HepG2 (cell line): ENCODE results near the gene PANK2. TPM values are rescaled to one million over a fixed set of nuclear protein-coding genes. Genes with fewer than 3 reads are reported as not detected.
A peak's percentile ranks its signal among the peaks of the same experiment; 100 is the strongest.

Experiments used
- BCL6 ChIP-seq: IDR thresholded peaks from 2 replicates; pipeline ENCODE4 v1.6.1; 2016; ENCODE audit warnings: missing genetic modification reagents, missing compliant biosample characterization
- CBFB ChIP-seq: sonication (generic); formaldehyde crosslinking; IDR thresholded peaks from 2 replicates; pipeline ENCODE4 v1.4.0; 2020; ENCODE audit warnings: missing genetic modification reagents
- DMAP1 ChIP-seq: IDR thresholded peaks from 2 replicates; pipeline ENCODE4 v1.6.1; 2016
- EED ChIP-seq: sonication (generic); formaldehyde crosslinking; IDR thresholded peaks from 2 replicates; pipeline ENCODE4 v1.5.0; 2020; ENCODE audit warnings: mild to moderate bottlenecking, missing genetic modification reagents
- SAFB2 ChIP-seq: sonication (generic); formaldehyde crosslinking; IDR thresholded peaks from 2 replicates; pipeline ENCODE4 v1.5.1; 2020; ENCODE audit warnings: missing genetic modification reagents, low read depth, mild to moderate bottlenecking, borderline replicate concordance
- SIX1 ChIP-seq: sonication (generic); formaldehyde crosslinking; IDR thresholded peaks from 2 replicates; pipeline ENCODE4 v1.4.0; 2020; ENCODE audit warnings: missing genetic modification reagents, borderline replicate concordance
- SP2 ChIP-seq: sonication (generic); formaldehyde crosslinking; IDR thresholded peaks from 2 replicates; pipeline ENCODE4 v1.5.1; 2020; ENCODE audit warnings: mild to moderate bottlenecking, missing genetic modification reagents
- ZFY ChIP-seq: sonication (generic); formaldehyde crosslinking; IDR thresholded peaks from 2 replicates; pipeline ENCODE4 v1.4.0; 2020; ENCODE audit warnings: missing genetic modification reagents
- ZNF101 ChIP-seq: sonication (generic); formaldehyde crosslinking; IDR thresholded peaks from 2 replicates; pipeline ENCODE4 v1.4.0; 2020; ENCODE audit warnings: mild to moderate bottlenecking, low read depth, missing genetic modification reagents, borderline replicate concordance
- ZNF451 ChIP-seq: sonication (generic); formaldehyde crosslinking; IDR thresholded peaks from 2 replicates; pipeline ENCODE4 v1.5.0; 2020; ENCODE audit warnings: mild to moderate bottlenecking, missing genetic modification reagents
- ZNF510 ChIP-seq: sonication (generic); formaldehyde crosslinking; IDR thresholded peaks from 2 replicates; pipeline ENCODE4 v1.4.0; 2020; ENCODE audit warnings: low read depth, mild to moderate bottlenecking, missing genetic modification reagents
- ZSCAN29 ChIP-seq: sonication (generic); formaldehyde crosslinking; conservative IDR thresholded peaks from 2 replicates; pipeline ENCODE4 v1.4.0; 2020; ENCODE audit warnings: mild to moderate bottlenecking, missing genetic modification reagents
- polyA plus RNA-seq, 8 experiments: library from polyadenylated mRNA; depleted of rRNA in 3 of 8; stranded (reverse) in 7 of 8; unstranded in 1 of 8; fragments of >200 nt; fragmentation: Illumina TruSeq in 4 of 8; extraction: Trizol in 4 of 8; gene quantifications; 2 replicates each; pipeline versions ENCODE4 v1.2.1 to v1.2.3, GENCODE V29; 2011 to 2016; ENCODE audit warnings: low read depth in 4 of 8, missing spikeins in 1 of 8, mixed read lengths in 1 of 8; ENCODE audit not compliant: insufficient read depth in 1 of 8
- total RNA-seq, 5 experiments: library from RNA; depleted of rRNA; stranded (reverse); fragments of >200 nt; fragmentation: Illumina TruSeq; extraction: Trizol; gene quantifications; 2 replicates each; pipeline ENCODE4 v1.2.3, GENCODE V29; 2016; ENCODE audit warnings: low read depth in 1 of 5
- TF ChIP-seq, protein P1 (sequence below): sonication (generic); formaldehyde crosslinking; IDR thresholded peaks from 2 replicates; pipeline ENCODE4 v1.4.0; 2020; ENCODE audit warnings: missing genetic modification reagents, borderline replicate concordance
- TF ChIP-seq, protein P2 (sequence below): sonication (generic); formaldehyde crosslinking; IDR thresholded peaks from 2 replicates; pipeline ENCODE4 v1.5.1; 2020; ENCODE audit warnings: mild to moderate bottlenecking, moderate library complexity, missing genetic modification reagents
- TF ChIP-seq, protein P3 (sequence below): sonication (generic); formaldehyde crosslinking; IDR thresholded peaks from 2 replicates; pipeline ENCODE4 v1.9.0; 2021; ENCODE audit warnings: missing genetic modification reagents, mild to moderate bottlenecking, borderline replicate concordance
- TF ChIP-seq, protein P4 (sequence below): sonication (generic); formaldehyde crosslinking; IDR thresholded peaks from 2 replicates; pipeline ENCODE4 v1.4.0; 2020; ENCODE audit warnings: missing genetic modification reagents
- TF ChIP-seq, protein P5 (sequence below): sonication (generic); formaldehyde crosslinking; conservative IDR thresholded peaks from 2 replicates; pipeline ENCODE4 v1.4.0; 2020; ENCODE audit warnings: missing genetic modification reagents

Gene PANK2
- total and polyA plus RNA-seq, 2 of the 13 experiments (the other 11 are each of a cell fraction or from before 2014, with no cell fraction given): 39.2 to 123 TPM

DNA sequence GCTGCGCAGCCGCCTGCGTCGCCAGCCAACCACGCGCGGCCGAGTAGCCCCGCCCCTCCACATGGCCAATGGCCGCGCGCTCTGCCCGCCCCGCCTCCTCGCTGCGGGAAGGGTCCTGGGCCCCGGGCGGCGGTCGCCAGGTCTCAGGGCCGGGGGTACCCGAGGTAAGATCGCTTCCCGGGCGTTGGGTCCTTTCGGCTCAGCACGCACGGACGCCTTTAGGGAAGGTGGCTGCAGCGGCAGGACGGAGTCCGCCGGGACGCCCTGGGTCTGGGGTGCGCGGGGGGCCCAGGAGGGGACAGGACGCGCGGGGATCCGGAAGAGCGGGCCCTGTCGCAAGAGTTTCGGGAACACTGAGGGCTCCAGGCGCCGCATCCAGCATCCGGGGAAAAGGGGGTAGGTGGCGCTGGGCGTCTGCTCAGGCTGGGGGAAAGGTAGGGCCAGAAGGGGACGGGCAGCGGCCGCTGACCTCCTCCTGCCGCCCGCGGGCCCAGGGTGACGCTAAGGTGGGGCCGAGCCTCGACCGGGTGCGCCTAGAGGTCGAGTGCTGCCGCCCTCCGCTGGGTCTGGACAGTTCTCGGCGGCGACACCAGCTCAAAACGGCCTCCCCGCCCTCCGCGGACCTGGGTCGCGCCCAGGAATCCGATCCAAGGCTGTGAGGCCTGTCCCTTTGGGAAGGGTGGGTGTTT lies 42.3 kb upstream of the PANK2 start, which contains the start of gene MAVS (continued):
- TF ChIP-seq ZNF510 (CRISPR knock-in tag) (peak; percentile 92; the same call in 1 of the 2 replicates), SP2 (CRISPR knock-in tag) (peak; percentile 82), SAFB2 (CRISPR knock-in tag) (peak; percentile 92), BCL6 (CRISPR knock-in tag) (peak; percentile 60), CBFB (CRISPR knock-in tag) (peak; percentile 79), ZFY (peak; percentile 98), SIX1 (CRISPR knock-in tag) (peak; percentile 37), EED (CRISPR knock-in tag) (peak; percentile 51; the same call in 1 of the 2 replicates), ZSCAN29 (CRISPR knock-in tag) (no peak), ZNF101 (CRISPR knock-in tag) (no peak), ZNF451 (CRISPR knock-in tag) (peak; percentile 98), DMAP1 (CRISPR knock-in tag) (peak; percentile 91)
- TF ChIP-seq, protein P1, sequence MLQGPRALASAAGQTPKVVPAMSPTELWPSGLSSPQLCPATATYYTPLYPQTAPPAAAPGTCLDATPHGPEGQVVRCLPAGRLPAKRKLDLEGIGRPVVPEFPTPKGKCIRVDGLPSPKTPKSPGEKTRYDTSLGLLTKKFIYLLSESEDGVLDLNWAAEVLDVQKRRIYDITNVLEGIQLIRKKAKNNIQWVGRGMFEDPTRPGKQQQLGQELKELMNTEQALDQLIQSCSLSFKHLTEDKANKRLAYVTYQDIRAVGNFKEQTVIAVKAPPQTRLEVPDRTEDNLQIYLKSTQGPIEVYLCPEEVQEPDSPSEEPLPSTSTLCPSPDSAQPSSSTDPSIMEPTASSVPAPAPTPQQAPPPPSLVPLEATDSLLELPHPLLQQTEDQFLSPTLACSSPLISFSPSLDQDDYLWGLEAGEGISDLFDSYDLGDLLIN (CRISPR knock-in tag): peak; percentile 21
- TF ChIP-seq, protein P2, sequence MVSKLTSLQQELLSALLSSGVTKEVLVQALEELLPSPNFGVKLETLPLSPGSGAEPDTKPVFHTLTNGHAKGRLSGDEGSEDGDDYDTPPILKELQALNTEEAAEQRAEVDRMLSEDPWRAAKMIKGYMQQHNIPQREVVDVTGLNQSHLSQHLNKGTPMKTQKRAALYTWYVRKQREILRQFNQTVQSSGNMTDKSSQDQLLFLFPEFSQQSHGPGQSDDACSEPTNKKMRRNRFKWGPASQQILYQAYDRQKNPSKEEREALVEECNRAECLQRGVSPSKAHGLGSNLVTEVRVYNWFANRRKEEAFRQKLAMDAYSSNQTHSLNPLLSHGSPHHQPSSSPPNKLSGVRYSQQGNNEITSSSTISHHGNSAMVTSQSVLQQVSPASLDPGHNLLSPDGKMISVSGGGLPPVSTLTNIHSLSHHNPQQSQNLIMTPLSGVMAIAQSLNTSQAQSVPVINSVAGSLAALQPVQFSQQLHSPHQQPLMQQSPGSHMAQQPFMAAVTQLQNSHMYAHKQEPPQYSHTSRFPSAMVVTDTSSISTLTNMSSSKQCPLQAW (CRISPR knock-in tag): peak; percentile 66; the same call in 1 of the 2 replicates
- TF ChIP-seq, protein P3, sequence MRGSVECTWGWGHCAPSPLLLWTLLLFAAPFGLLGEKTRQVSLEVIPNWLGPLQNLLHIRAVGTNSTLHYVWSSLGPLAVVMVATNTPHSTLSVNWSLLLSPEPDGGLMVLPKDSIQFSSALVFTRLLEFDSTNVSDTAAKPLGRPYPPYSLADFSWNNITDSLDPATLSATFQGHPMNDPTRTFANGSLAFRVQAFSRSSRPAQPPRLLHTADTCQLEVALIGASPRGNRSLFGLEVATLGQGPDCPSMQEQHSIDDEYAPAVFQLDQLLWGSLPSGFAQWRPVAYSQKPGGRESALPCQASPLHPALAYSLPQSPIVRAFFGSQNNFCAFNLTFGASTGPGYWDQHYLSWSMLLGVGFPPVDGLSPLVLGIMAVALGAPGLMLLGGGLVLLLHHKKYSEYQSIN: no peak
- TF ChIP-seq, protein P4, sequence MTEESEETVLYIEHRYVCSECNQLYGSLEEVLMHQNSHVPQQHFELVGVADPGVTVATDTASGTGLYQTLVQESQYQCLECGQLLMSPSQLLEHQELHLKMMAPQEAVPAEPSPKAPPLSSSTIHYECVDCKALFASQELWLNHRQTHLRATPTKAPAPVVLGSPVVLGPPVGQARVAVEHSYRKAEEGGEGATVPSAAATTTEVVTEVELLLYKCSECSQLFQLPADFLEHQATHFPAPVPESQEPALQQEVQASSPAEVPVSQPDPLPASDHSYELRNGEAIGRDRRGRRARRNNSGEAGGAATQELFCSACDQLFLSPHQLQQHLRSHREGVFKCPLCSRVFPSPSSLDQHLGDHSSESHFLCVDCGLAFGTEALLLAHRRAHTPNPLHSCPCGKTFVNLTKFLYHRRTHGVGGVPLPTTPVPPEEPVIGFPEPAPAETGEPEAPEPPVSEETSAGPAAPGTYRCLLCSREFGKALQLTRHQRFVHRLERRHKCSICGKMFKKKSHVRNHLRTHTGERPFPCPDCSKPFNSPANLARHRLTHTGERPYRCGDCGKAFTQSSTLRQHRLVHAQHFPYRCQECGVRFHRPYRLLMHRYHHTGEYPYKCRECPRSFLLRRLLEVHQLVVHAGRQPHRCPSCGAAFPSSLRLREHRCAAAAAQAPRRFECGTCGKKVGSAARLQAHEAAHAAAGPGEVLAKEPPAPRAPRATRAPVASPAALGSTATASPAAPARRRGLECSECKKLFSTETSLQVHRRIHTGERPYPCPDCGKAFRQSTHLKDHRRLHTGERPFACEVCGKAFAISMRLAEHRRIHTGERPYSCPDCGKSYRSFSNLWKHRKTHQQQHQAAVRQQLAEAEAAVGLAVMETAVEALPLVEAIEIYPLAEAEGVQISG (CRISPR knock-in tag): peak; percentile 88
- TF ChIP-seq, protein P5, sequence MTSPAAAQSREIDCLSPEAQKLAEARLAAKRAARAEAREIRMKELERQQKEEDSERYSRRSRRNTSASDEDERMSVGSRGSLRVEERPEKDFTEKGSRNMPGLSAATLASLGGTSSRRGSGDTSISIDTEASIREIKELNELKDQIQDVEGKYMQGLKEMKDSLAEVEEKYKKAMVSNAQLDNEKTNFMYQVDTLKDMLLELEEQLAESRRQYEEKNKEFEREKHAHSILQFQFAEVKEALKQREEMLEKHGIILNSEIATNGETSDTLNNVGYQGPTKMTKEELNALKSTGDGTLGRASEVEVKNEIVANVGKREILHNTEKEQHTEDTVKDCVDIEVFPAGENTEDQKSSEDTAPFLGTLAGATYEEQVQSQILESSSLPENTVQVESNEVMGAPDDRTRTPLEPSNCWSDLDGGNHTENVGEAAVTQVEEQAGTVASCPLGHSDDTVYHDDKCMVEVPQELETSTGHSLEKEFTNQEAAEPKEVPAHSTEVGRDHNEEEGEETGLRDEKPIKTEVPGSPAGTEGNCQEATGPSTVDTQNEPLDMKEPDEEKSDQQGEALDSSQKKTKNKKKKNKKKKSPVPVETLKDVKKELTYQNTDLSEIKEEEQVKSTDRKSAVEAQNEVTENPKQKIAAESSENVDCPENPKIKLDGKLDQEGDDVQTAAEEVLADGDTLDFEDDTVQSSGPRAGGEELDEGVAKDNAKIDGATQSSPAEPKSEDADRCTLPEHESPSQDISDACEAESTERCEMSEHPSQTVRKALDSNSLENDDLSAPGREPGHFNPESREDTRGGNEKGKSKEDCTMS (CRISPR knock-in tag): no peak
